HG02938 (cell line): Measurements from ENCODE around the gene ZYG11B.
"Not testable (repeated sequence)": the region's sequence is repeated elsewhere in the genome, so short reads cannot be mapped to it uniquely, and the experiment has no call there.

Source experiments
- ATAC-seq: cut with Tn5 transposase; IDR thresholded peaks from one replicate; pipeline ENCODE4 v1.9.1; 2021; ENCODE audit warnings: mild to moderate bottlenecking, moderate library complexity; ENCODE audit not compliant: unreplicated experiment

ZYG11B gene

GRCh38 chr1:52726265-52727113, at the start of gene ZYG11B:
TSS of gene ZYG11B (plus strand) at chr1:52726453. CDS start at chr1:52726654, 201 bp downstream.
- peak; percentile 91 for ATAC-seq

- no peak for ATAC-seq
Observed at GRCh38 chr1:52677076-52677806, 49.0 kb upstream of the ZYG11B start.

DNA sequence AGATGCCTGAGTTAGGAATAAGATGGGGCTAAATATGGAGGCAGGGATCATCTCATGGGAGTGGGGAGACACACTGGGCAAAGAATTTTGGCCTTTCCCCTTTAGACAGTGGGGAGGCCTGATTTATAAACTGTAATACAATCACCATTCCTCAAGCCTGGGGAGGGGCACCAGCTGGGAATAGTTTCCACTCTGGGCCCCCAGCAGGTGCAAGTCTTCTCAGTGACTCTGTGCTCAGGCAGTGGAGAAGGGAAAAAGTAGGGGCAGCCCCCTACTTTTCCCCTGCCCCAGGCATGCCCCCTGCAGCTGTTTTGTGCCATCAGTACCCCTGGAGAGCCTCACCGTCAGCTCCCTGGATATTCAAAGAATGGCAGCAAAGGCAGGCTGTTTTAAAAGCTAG, 47.2 kb upstream of the ZYG11B start:
- ATAC-seq, result no peak

DNA sequence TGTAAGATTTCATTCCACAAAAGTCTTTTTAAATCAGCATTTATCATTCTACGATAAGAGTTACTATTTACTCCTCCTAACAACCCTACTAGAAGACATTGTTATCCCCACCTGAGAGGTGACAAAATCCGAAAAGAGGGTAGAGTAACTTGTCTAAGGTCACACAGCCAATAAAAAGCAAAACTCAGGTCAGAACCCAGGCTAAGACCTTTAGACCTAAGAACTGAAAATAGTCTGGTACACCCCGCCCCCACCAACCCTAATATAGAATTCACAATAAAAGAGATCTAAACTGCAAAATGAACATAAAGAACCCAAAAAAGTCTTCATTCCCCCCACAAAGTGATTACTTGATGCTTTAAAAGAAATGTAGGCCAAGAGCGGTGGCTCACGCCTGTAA, 46.8 kb upstream of the ZYG11B start:
- no peak for ATAC-seq

DNA sequence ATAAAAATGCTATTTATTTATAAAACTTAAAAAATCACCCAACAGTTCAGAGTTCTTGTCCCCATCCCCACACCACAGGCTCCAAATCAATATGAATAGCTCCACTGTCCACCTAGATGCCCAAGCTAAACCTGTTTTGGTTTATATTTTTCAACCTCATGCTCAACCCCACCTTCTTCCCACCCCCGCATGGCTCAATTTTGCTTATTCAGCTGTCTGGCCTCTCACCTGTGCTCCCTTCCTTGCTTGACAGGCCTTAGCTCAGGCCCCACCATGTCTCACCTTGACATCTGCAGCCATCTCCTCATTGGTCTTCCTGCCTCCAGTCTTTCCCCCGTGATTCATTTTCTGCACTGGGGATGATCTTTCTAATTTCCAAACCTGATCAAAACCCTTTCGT, 45.9 kb upstream of the ZYG11B start:
- no peak for ATAC-seq

DNA sequence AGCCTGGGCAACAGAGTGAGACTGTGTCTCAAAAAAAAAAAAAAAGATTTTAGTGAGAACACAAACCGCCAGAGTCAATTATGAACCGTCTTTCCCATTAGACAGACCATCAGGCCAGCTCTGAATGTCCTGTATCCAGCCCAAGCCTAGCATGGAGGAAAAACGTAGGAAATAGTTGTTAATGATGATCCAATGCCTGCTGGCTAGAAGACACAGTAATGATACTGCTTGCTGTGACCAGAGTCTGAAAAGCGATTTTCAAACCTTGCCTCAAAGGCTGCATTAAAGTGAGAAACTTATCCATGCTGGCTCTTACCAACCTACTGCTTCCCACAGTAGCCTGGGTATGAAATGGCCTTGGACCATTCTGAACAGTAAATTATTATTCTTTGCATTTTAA, 45.1 kb upstream of the ZYG11B start:
- no peak for ATAC-seq

DNA sequence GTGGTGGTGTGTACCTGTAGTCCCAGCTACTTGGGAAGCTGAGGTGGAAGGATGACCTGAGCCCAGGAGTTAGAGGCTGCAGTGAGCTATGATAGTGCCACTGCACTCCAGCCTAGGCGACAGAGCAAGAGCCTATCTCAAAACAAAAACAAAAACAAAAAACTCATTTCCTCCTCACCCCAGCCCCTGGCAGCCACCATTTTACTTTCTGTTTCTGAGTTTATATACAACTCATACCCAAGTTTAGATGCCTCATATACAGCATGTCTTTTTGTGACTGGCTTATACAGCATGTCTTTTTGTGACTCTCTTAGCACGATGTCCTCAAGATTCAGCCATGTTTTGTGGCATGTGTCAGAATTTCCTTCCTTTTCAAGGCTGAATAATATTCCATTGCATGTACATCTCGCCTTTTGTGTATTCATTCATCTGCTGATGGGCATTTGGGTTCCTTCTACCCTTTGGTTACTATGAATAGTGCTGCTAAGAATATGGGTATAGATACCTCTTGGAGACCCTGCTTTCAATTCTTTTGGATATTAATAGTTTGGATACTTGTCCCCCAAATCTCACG, 42.8 kb upstream of the ZYG11B start:
- no peak for ATAC-seq

DNA sequence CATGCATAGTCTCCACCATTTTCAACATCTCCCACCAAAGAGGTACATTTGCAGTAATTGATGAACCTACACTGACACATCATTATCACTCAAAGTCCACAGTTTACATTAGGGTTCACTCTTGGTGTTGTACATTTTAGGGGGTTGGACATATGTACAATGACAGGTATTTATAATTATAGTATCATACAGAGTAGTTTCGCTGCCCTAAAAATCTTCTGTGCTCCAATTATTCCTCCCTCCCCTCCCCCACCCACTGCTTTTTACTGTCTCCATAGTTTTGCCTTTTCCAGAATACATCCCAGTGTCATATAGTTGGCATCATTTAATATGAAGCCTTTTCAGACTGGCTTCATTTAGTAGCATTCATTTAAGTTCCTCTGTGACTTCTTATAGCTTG, 41.7 kb upstream of the ZYG11B start:
- ATAC-seq, result no peak

DNA sequence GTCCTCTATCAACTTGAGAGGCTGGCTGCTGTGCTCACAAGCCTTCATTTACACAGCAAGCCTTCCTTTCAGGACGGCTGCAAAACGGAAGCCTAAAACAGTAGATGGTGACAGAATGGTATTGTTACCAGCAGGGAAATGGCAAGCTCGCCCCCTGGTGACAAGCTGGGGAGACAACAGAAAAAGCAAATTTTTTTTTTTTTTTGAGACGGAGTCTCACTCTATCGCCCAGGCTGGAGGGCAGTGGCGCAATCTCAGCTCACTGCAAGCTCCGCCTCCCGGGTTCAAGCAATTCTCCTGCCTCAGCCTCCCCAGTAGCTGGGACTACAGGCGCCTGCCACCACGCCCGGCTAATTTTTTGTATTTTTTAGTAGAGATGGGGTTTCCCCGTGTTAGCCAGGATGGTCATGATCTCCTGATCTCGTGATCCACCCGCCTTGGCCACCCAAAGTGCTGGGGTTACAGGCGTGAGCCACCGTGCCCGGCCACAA, 39.9 kb upstream of the ZYG11B start:
- ATAC-seq, result peak; percentile 59

GRCh38 chr1:52686830-52687229, 39.4 kb upstream of the ZYG11B start:
- ATAC-seq, result no peak

GRCh38 chr1:52691821-52692220, 34.4 kb upstream of the ZYG11B start:
- ATAC-seq, result no peak

GRCh38 chr1:52692697-52693096, 33.6 kb upstream of the ZYG11B start:
- ATAC-seq, result no peak

DNA sequence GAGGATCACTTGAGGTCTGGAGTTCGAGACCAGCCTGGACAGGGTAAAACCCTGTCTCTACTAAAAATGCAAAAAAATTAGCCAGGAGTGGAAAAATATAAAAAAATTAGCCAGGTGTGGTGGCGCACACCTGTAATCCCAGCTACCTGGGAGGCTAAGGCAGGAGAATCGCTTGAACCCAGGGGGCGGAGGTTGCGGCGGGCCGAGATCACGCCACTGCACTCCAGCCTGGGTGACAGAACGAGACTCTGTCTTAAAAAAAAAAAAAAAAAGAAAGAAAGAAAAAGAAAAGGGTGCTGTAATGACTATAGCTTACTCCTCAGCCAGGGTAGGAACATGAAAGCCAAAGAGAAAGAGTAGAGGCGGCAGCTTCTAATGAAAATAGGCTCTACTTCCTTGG, 32.9 kb upstream of the ZYG11B start:
- ATAC-seq, result not testable (repeated sequence)

- ATAC-seq, result no peak
Observed at GRCh38 chr1:52693843-52694242, 32.4 kb upstream of the ZYG11B start.

- ATAC-seq, result no peak
Observed at GRCh38 chr1:52695627-52696026, 30.6 kb upstream of the ZYG11B start.

GRCh38 chr1:52697795-52698674, 28.2 kb upstream of the ZYG11B start, which contains the start of gene COA7:
TSS of gene COA7 (minus strand) at chr1:52698347. CDS start at chr1:52698326, 21 bp downstream.
- no peak for ATAC-seq

DNA sequence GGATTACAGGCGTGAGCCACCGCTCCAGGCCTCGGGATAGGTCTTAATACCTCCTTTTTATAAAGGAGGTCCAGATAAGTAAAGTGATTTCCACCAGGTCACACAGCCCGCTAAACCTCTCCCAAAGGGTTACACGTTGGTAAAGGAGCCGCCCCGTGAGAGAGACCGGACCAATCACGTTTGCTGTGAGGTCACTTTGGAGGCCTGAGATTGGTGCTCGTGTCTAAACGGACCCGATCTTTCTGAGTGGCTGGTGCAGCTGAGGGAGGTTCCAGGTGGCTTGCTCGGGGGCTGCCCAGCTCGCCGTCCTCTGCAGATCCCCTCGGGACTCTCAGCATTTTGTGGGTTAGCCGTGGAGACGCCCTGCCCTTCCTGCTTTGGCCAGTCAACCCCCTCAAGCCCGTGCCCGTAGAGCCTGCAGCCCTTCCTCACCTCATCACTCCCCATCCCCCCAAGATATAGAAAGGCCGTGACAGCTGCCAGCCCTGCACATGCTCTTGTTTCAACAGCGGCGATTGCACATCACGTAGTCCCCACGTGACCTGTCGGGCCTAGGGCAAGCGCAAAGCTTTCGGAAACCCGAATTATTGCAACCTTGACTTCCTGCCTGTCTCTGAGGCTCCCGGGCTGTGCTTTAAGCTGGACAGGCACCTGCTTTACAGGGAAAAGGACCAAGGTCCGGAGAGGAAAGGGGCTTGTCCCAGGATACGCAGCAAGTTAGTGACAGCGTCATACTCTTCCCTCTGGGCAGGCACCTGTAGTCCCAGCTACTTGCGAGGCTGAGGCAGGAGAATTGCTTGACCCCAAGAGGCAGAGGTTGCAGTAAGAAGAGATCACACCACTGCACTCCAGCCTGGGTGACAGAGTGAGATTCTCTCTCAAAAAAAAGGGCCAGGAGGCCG, 23.1 kb upstream of the ZYG11B start:
- peak; percentile 92 for ATAC-seq

DNA sequence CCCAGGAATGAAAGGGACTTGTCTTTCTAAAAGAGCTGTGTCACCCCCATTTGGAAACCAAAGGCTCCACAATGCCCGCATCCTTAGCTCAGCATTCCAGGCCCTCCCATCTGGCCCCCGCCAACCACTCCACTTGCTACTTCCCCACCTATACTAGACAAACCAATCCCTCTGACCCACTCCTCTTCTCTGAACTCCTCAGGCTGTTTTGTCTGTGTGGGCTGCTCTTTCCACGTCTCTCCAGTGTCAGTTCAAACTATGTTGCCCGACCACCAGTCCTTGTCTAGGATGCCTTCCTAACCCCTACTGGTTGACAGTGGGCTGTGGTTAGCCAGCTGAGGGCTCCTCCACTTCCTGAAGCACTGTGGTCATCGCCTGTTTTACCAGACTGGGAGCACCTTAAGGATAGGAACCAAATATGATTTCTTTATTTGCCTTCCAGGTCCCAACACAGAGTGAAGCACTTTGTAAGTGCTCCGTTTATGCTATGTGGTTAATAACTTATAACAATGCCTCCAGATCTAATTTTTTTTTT, 20.1 kb upstream of the ZYG11B start:
- ATAC-seq, result no peak
